ENCODE measurements around the gene ZBTB7B. TPM values are rescaled to one million over a fixed set of nuclear protein-coding genes. Genes with fewer than 3 reads are reported as not detected.
A peak's percentile ranks its signal among the peaks of the same experiment; 100 is the strongest.

ZBTB7B gene
- total and polyA plus RNA-seq, 9 of the 15 experiments (the other 6 are each of a cell fraction or from before 2014, with no cell fraction given): 0.04 to 46.5 (median 15.2) TPM

DNA sequence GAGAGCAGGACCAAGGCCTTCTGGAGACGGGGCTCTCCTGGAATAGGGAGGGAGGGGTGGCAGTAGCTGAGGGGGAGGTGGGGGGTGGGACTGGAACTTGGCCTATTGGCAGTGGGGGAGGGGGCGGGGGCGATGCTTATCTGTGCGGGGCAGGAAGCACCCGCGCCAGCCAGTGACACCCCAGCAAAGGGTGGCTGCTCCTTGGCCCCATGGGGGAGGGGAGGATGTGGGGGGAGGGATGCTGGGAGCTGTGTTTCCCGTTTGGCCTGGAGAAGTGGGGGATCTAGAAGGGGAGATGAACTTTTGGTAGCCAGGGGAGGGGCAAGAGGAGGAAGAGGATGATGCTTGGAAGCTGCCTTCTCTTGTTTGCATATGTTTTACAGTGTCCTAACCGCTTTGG lies 11.0 kb downstream of the ZBTB7B start (continued):
- no peak for TF ChIP-seq ZNF512 (tag; IDR thresholded peaks at IDR 0.05)
- peak; percentile 22; the same call in 1 of the 2 replicates for TF ChIP-seq CBFA2T3 (IDR thresholded peaks at IDR 0.05)
- TF ChIP-seq ZNF407 (IDR thresholded peaks at IDR 0.05; ENCODE audit: low read depth): no peak
- TF ChIP-seq, protein P1, sequence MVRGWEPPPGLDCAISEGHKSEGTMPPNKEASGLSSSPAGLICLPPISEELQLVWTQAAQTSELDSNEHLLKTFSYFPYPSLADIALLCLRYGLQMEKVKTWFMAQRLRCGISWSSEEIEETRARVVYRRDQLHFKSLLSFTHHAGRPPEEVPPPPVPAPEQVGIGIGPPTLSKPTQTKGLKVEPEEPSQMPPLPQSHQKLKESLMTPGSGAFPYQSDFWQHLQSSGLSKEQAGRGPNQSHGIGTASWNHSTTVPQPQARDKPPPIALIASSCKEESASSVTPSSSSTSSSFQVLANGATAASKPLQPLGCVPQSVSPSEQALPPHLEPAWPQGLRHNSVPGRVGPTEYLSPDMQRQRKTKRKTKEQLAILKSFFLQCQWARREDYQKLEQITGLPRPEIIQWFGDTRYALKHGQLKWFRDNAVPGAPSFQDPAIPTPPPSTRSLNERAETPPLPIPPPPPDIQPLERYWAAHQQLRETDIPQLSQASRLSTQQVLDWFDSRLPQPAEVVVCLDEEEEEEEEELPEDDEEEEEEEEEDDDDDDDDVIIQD (CRISPR knock-in tag; IDR thresholded peaks at IDR 0.05): no peak

Measured in K562 (cell line).